Glutamatergic neuron (in vitro differentiated cells): ENCODE results near the gene UMODL1. TPM values are rescaled to one million over a fixed set of nuclear protein-coding genes. Genes with fewer than 3 reads are reported as not detected.

Experiments
- DNase-seq: peaks from one replicate; pipeline ENCODE4 v3.0.0; 2022
- H3K27ac Mint-ChIP-seq: one replicate; pipeline ENCODE4 v1.8.0; 2020; ENCODE audit warnings: mild to moderate bottlenecking, mixed read lengths, inconsistent platforms; ENCODE audit not compliant: unreplicated experiment
- H3K27me3 Mint-ChIP-seq: one replicate; pipeline ENCODE4 v1.8.0; 2020; ENCODE audit warnings: mild to moderate bottlenecking, moderate library complexity, mixed read lengths, inconsistent platforms; ENCODE audit not compliant: unreplicated experiment
- H3K36me3 Mint-ChIP-seq: one replicate; pipeline ENCODE4 v1.8.0; 2020; ENCODE audit warnings: mild to moderate bottlenecking, mixed read lengths, inconsistent platforms; ENCODE audit not compliant: unreplicated experiment
- H3K4me1 Mint-ChIP-seq: one replicate; pipeline ENCODE4 v1.8.0; 2020; ENCODE audit warnings: mild to moderate bottlenecking, low read depth, mixed read lengths, inconsistent platforms; ENCODE audit not compliant: unreplicated experiment
- H3K4me3 Mint-ChIP-seq: one replicate; pipeline ENCODE4 v1.8.0; 2020; ENCODE audit warnings: mild to moderate bottlenecking, mixed read lengths, inconsistent platforms; ENCODE audit not compliant: unreplicated experiment
- H3K9me3 Mint-ChIP-seq: one replicate; pipeline ENCODE4 v1.8.0; 2020; ENCODE audit warnings: mild to moderate bottlenecking, moderate library complexity, mixed read lengths, inconsistent platforms; ENCODE audit not compliant: unreplicated experiment
- CTCF ChIP-seq: fragments of 200-600 bp; sonication (generic); IDR thresholded peaks from one replicate; pipeline ENCODE4 v1.5.0; 2021; ENCODE audit not compliant: partially characterized antibody, unreplicated experiment
- total RNA-seq: library from RNA; stranded (reverse); fragmentation: NEBNext Ultra II Directional; extraction: Animal tissue kit (Norgen Biotek cat#: 25700); gene quantifications from one replicate; pipeline ENCODE4 v1.2.1, GENCODE V29; 2021; ENCODE audit not compliant: unreplicated experiment

UMODL1 gene
- total RNA-seq, 1 donor from 2014 or later, result not detected

GRCh38 chr21:42108554-42109340 is 37.6 kb downstream of the UMODL1 start:
- no peak for DNase-seq
- Mint-ChIP-seq H3K4me1 (peaks cover 7% of the 10 kb centered on the region), H3K36me3 (no peaks in the 10 kb centered on the region), H3K27me3 (peaks cover 10% of the 10 kb centered on the region), H3K27ac (no peak overlapping the region), H3K4me3 (no peak overlapping the region), H3K9me3 (peaks cover 6% of the 10 kb centered on the region)
- TF ChIP-seq CTCF, result no peak

GRCh38 chr21:42109473-42109872 is 38.4 kb downstream of the UMODL1 start:
- H3K4me3 Mint-ChIP-seq, result no peak overlapping the region
- no peak overlapping the region for H3K27ac Mint-ChIP-seq
- peaks cover 10% of the 10 kb centered on the region for H3K27me3 Mint-ChIP-seq
- no peak for TF ChIP-seq CTCF
- peaks cover 10% of the 10 kb centered on the region for H3K4me1 Mint-ChIP-seq
- H3K36me3 Mint-ChIP-seq, result no peaks in the 10 kb centered on the region
- no peak for DNase-seq
- H3K9me3 Mint-ChIP-seq, result peaks cover 6% of the 10 kb centered on the region

GRCh38 chr21:42109873-42110525 is 38.9 kb downstream of the UMODL1 start:
- no peak overlapping the region for H3K4me3 Mint-ChIP-seq
- H3K4me1 Mint-ChIP-seq, result peaks cover 10% of the 10 kb centered on the region
- peaks cover 10% of the 10 kb centered on the region for H3K27me3 Mint-ChIP-seq
- DNase-seq, result no peak
- no peak for TF ChIP-seq CTCF
- H3K36me3 Mint-ChIP-seq, result no peaks in the 10 kb centered on the region
- H3K27ac Mint-ChIP-seq, result no peak overlapping the region
- peaks cover 6% of the 10 kb centered on the region for H3K9me3 Mint-ChIP-seq

GRCh38 chr21:42110691-42111469 is 39.8 kb downstream of the UMODL1 start:
- Mint-ChIP-seq H3K27me3 (peaks cover 10% of the 10 kb centered on the region), H3K36me3 (no peaks in the 10 kb centered on the region), H3K27ac (no peak overlapping the region), H3K9me3 (peaks cover 6% of the 10 kb centered on the region), H3K4me1 (peaks cover 10% of the 10 kb centered on the region), H3K4me3 (no peak overlapping the region)
- TF ChIP-seq CTCF, result no peak
- no peak for DNase-seq
